ENCODE results near the gene EML4. TPM values are rescaled to one million over a fixed set of nuclear protein-coding genes. Genes with fewer than 3 reads are reported as not detected.

EML4 gene
- total RNA-seq, 4 donors from 2014 or later: 14.5 to 23.2 (median 17.8) TPM

DNA sequence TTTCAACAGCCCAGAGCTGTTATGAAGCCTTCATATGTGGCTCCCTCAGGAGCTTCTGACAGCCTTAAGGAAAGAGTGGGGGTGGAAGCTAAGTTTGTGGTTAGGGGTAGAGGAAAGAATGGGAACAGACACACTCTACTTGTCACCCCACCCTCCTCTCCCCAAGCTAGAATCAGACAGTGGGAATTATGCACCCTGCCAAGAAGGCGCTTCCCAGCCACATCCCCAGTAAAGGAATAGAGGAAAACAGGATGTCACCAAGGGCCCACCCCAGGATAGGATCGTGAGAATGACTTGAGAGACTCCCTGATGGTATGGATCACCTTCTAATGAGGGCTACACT is 32.4 kb upstream of the EML4 start:
- Histone ChIP-seq H3K36me3 (no peaks in the 10 kb centered on the region), H3K27me3 (no peaks in the 10 kb centered on the region), H3K4me1 (peaks cover 53 to 78% (median 69%) of the 10 kb centered on the region in 4 donors), H3K27ac (replicated peaks in 1 of 4) (peak overlapping the region in 1 of 4 donors; percentile 54), H3K4me3 (no peak overlapping the region), H3K9me3 (no peaks in the 10 kb centered on the region)
- DNase-seq (ENCODE audit: extremely low spot score): no peak
- intact Hi-C loops (cut with DNase I): no loop called here
- TF ChIP-seq POLR2A (IDR thresholded peaks at IDR 0.05; ENCODE audit: low read depth) (no peak), EP300 (IDR thresholded peaks at IDR 0.05) (no peak), POLR2AphosphoS5 (IDR thresholded peaks at IDR 0.05) (no peak), CTCF (IDR thresholded peaks at IDR 0.05) (no peak)
- WGBS: 88% methylated on average over 2 of the region's 2 CpGs

DNA sequence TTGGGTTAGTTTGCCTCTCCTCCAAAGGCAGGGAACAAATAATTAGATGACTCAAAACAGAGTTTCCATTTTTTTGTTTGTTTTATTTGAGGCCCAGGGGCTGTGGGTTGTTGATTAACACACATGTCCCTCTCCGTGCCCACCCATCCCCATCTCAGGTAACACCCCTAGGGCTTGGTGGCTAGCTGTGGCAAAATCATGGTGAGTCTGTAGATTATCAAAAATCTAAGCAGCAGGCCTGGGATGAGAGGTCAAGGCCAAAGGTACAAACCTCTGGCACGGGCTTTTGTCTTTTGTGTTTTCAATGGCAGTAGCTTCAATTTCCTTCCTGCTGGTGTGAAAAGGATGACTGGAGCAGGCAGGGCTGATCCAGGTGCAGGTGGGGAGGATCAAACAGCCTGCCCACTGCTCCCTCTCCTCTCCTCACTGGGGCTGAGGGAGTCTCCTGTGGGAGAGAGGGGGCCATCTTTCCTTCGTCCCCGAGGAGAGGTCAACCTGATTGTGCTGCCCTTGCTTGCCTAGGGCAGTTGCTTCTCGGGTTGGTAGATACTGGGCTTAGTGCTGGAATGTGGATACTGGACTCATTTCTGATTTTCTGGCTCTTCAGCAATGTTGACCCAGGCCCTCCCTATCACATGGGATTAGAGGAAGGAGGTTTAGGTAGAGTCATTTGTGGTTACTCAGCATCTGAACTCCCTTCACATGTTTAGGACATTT is 31.9 kb upstream of the EML4 start:
- H3K27ac ChIP-seq (replicated peaks in 1 of 4): peak overlapping the region in 3 of 4 donors; percentile 45 to 54 (median 53)
- H3K27me3 ChIP-seq: no peaks in the 10 kb centered on the region
- H3K36me3 ChIP-seq: no peaks in the 10 kb centered on the region
- TF ChIP-seq EP300 (IDR thresholded peaks at IDR 0.05): no peak
- no peak for TF ChIP-seq POLR2A (IDR thresholded peaks at IDR 0.05; ENCODE audit: low read depth)
- no peak for TF ChIP-seq POLR2AphosphoS5 (IDR thresholded peaks at IDR 0.05)
- no peak for TF ChIP-seq CTCF (IDR thresholded peaks at IDR 0.05)
- no peak overlapping the region for H3K4me3 ChIP-seq
- no peaks in the 10 kb centered on the region for H3K9me3 ChIP-seq
- 80% methylated on average over 4 of the region's 5 CpGs for WGBS
- DNase-seq (ENCODE audit: extremely low spot score): peak; percentile 77
- peaks cover 51 to 78% (median 69%) of the 10 kb centered on the region in 4 donors for H3K4me1 ChIP-seq
- intact Hi-C loops (cut with DNase I): no loop called here

- 64% methylated on average over 5 of the region's 5 CpGs for WGBS
- intact Hi-C loops (cut with DNase I): no loop called here
- H3K4me3 ChIP-seq: no peak overlapping the region
- no peaks in the 10 kb centered on the region for H3K9me3 ChIP-seq
- no peaks in the 10 kb centered on the region for H3K36me3 ChIP-seq
- H3K4me1 ChIP-seq: peaks cover 50 to 75% (median 64%) of the 10 kb centered on the region in 4 donors
- H3K27me3 ChIP-seq: no peaks in the 10 kb centered on the region
- TF ChIP-seq POLR2A (IDR thresholded peaks at IDR 0.05; ENCODE audit: low read depth) (no peak), POLR2AphosphoS5 (IDR thresholded peaks at IDR 0.05) (peak in 1 of 2 donors; percentile 54), CTCF (IDR thresholded peaks at IDR 0.05) (no peak), EP300 (IDR thresholded peaks at IDR 0.05) (no peak)
- peak; percentile 81 for DNase-seq (ENCODE audit: extremely low spot score)
- H3K27ac ChIP-seq (replicated peaks in 1 of 4): peak overlapping the region; percentile 36 to 54 (median 49)
Observed at GRCh38 chr2:42138163-42139015, 30.8 kb upstream of the EML4 start.

DNA sequence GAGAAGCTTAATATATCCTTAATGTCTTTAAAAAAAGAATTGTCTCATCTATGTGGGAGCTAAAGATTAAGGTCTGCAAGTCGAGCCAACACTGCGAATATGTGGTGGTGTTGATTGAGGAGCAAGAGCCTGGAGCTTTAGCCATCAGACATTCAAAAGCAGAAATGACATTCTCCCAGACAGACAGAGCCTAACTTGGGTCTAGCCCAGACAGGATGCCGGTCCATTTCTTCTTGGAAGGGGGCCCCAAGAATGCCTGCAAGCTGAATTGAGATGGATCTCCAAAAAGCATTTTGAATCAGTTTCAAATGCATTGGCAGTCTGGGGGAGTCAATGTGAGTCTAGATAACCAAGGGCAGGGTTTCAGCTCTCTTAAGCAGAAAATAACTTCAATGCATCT is 30.1 kb upstream of the EML4 start:
- H3K36me3 ChIP-seq: no peaks in the 10 kb centered on the region
- H3K27ac ChIP-seq (replicated peaks in 1 of 4): peak overlapping the region; percentile 14 to 54 (median 49)
- DNase-seq (ENCODE audit: extremely low spot score): peak; percentile 62
- no peaks in the 10 kb centered on the region for H3K27me3 ChIP-seq
- H3K4me3 ChIP-seq: no peak overlapping the region
- TF ChIP-seq POLR2A (IDR thresholded peaks at IDR 0.05; ENCODE audit: low read depth) (no peak), EP300 (IDR thresholded peaks at IDR 0.05) (no peak), CTCF (IDR thresholded peaks at IDR 0.05) (no peak), POLR2AphosphoS5 (IDR thresholded peaks at IDR 0.05) (no peak)
- intact Hi-C loops (cut with DNase I): no loop called here
- 33% methylated on average over 3 of the region's 3 CpGs for WGBS
- peaks cover 46 to 68% (median 59%) of the 10 kb centered on the region in 4 donors for H3K4me1 ChIP-seq
- no peaks in the 10 kb centered on the region for H3K9me3 ChIP-seq
